WTC11 (cell line): ENCODE results near the gene C5AR1.
"Not testable (repeated sequence)": the region's sequence is repeated elsewhere in the genome, so short reads cannot be mapped to it uniquely, and the experiment has no call there.

ENCODE experiments used
- CREB1 ChIP-seq: sonication (generic); formaldehyde crosslinking; IDR thresholded peaks from 2 replicates; pipeline ENCODE4 v1.8.0; 2023; ENCODE audit warnings: mild to moderate bottlenecking, missing genetic modification reagents
- NR3C1 ChIP-seq: sonication (generic); formaldehyde crosslinking; conservative IDR thresholded peaks from 2 replicates; pipeline ENCODE4 v1.8.1; 2023; ENCODE audit warnings: low read depth, mild to moderate bottlenecking, missing genetic modification reagents
- TP53 ChIP-seq: sonication (generic); formaldehyde crosslinking; IDR thresholded peaks from 2 replicates; pipeline ENCODE4 v1.8.1; 2023; ENCODE audit warnings: mild to moderate bottlenecking, missing genetic modification reagents
- ZNF232 ChIP-seq: sonication (generic); formaldehyde crosslinking; IDR thresholded peaks from 2 replicates; pipeline ENCODE4 v1.8.0; 2022; ENCODE audit warnings: mild to moderate bottlenecking, missing genetic modification reagents
- TF ChIP-seq, protein P1 (sequence below): sonication (generic); formaldehyde crosslinking; IDR thresholded peaks from 2 replicates; pipeline ENCODE4 v1.8.1; 2023; ENCODE audit warnings: mild to moderate bottlenecking, missing genetic modification reagents, moderate library complexity
- TF ChIP-seq, protein P2 (sequence below): sonication (generic); formaldehyde crosslinking; IDR thresholded peaks from 2 replicates; pipeline ENCODE4 v1.8.0; 2022; ENCODE audit warnings: mild to moderate bottlenecking, missing genetic modification reagents
- TF ChIP-seq, protein P3 (sequence below): fragments of 200-600 bp; IDR thresholded peaks from 2 replicates; pipeline ENCODE4 v1.8.0; 2022; ENCODE audit warnings: antibody characterized with exemption
- TF ChIP-seq, protein P4 (sequence below): sonication (generic); formaldehyde crosslinking; IDR thresholded peaks from 2 replicates; pipeline ENCODE4 v1.8.1; 2022; ENCODE audit warnings: low read depth, missing genetic modification reagents, borderline replicate concordance
- TF ChIP-seq, protein P5 (sequence below): sonication (generic); formaldehyde crosslinking; IDR thresholded peaks from 2 replicates; pipeline ENCODE4 v1.8.0; 2022; ENCODE audit warnings: mild to moderate bottlenecking, missing genetic modification reagents
- TF ChIP-seq, protein P6 (sequence below): fragments of 250-450 bp; sonication (Bioruptor Pico); IDR thresholded peaks from 2 replicates; pipeline ENCODE4 v1.9.0; 2021; ENCODE audit warnings: mild to moderate bottlenecking, borderline replicate concordance
- TF ChIP-seq, protein P7 (sequence below): sonication (generic); formaldehyde crosslinking; IDR thresholded peaks from 2 replicates; pipeline ENCODE4 v1.8.1; 2022; ENCODE audit warnings: mild to moderate bottlenecking, missing genetic modification reagents, moderate library complexity, borderline replicate concordance

DNA sequence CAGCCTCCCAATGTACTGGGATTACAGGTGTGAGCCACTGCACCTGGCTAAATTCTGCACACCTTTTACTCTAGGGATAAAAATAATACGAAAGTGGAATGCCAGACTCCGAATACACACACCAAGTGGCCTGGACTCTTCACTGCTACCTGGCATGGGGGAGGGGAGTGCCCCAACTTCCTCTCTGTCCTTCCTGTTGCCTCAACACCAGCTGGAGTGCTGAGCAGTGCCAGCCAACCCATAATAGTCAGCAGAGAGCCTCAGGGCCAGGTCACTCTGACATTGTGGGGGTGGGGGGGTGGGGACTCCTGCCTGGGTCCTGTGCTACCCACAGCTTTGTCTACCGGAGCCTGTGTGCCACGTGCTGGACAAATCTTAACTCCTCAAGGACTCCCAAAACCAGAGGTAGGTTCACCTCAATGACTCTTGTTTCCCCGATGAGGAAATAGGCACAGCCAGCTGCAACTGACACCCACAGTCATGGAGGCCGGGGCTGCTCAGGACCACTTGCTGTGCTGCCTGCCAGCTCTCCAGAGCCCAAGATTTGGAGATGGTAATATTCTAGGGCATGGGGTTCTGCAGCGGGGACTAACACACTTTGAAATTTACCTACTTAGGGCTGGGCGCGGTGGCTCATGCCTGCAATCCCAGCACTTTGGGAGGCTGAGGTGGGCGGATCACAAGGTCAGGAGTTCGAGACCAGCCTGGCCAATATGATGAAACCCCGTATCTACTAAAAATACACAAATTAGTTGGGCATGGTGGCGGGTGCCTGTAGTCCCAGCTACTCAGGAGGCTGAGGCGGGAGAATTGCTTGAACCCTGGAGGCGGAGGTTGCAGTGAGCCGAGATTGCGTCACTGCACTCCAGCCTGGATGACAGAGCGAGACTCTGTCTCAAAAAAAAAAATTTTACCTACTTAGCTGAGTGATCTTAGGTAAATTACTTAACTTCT is 27.4 kb downstream of the C5AR1 start:
- TF ChIP-seq, protein P1, sequence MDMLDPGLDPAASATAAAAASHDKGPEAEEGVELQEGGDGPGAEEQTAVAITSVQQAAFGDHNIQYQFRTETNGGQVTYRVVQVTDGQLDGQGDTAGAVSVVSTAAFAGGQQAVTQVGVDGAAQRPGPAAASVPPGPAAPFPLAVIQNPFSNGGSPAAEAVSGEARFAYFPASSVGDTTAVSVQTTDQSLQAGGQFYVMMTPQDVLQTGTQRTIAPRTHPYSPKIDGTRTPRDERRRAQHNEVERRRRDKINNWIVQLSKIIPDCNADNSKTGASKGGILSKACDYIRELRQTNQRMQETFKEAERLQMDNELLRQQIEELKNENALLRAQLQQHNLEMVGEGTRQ = not testable (repeated sequence)
- TF ChIP-seq, protein P2, sequence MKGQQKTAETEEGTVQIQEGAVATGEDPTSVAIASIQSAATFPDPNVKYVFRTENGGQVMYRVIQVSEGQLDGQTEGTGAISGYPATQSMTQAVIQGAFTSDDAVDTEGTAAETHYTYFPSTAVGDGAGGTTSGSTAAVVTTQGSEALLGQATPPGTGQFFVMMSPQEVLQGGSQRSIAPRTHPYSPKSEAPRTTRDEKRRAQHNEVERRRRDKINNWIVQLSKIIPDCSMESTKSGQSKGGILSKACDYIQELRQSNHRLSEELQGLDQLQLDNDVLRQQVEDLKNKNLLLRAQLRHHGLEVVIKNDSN (CRISPR knock-in tag) = not testable (repeated sequence)
- TF ChIP-seq, protein P3, sequence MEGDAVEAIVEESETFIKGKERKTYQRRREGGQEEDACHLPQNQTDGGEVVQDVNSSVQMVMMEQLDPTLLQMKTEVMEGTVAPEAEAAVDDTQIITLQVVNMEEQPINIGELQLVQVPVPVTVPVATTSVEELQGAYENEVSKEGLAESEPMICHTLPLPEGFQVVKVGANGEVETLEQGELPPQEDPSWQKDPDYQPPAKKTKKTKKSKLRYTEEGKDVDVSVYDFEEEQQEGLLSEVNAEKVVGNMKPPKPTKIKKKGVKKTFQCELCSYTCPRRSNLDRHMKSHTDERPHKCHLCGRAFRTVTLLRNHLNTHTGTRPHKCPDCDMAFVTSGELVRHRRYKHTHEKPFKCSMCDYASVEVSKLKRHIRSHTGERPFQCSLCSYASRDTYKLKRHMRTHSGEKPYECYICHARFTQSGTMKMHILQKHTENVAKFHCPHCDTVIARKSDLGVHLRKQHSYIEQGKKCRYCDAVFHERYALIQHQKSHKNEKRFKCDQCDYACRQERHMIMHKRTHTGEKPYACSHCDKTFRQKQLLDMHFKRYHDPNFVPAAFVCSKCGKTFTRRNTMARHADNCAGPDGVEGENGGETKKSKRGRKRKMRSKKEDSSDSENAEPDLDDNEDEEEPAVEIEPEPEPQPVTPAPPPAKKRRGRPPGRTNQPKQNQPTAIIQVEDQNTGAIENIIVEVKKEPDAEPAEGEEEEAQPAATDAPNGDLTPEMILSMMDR = not testable (repeated sequence)
- not testable (repeated sequence) for TF ChIP-seq ZNF232; NR3C1; CREB1 (CRISPR knock-in tag); TP53
- TF ChIP-seq, protein P4, sequence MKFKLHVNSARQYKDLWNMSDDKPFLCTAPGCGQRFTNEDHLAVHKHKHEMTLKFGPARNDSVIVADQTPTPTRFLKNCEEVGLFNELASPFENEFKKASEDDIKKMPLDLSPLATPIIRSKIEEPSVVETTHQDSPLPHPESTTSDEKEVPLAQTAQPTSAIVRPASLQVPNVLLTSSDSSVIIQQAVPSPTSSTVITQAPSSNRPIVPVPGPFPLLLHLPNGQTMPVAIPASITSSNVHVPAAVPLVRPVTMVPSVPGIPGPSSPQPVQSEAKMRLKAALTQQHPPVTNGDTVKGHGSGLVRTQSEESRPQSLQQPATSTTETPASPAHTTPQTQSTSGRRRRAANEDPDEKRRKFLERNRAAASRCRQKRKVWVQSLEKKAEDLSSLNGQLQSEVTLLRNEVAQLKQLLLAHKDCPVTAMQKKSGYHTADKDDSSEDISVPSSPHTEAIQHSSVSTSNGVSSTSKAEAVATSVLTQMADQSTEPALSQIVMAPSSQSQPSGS (CRISPR knock-in tag) = not testable (repeated sequence)
- TF ChIP-seq, protein P5, sequence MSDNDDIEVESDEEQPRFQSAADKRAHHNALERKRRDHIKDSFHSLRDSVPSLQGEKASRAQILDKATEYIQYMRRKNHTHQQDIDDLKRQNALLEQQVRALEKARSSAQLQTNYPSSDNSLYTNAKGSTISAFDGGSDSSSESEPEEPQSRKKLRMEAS (CRISPR knock-in tag) = not testable (repeated sequence)
- TF ChIP-seq, protein P6, sequence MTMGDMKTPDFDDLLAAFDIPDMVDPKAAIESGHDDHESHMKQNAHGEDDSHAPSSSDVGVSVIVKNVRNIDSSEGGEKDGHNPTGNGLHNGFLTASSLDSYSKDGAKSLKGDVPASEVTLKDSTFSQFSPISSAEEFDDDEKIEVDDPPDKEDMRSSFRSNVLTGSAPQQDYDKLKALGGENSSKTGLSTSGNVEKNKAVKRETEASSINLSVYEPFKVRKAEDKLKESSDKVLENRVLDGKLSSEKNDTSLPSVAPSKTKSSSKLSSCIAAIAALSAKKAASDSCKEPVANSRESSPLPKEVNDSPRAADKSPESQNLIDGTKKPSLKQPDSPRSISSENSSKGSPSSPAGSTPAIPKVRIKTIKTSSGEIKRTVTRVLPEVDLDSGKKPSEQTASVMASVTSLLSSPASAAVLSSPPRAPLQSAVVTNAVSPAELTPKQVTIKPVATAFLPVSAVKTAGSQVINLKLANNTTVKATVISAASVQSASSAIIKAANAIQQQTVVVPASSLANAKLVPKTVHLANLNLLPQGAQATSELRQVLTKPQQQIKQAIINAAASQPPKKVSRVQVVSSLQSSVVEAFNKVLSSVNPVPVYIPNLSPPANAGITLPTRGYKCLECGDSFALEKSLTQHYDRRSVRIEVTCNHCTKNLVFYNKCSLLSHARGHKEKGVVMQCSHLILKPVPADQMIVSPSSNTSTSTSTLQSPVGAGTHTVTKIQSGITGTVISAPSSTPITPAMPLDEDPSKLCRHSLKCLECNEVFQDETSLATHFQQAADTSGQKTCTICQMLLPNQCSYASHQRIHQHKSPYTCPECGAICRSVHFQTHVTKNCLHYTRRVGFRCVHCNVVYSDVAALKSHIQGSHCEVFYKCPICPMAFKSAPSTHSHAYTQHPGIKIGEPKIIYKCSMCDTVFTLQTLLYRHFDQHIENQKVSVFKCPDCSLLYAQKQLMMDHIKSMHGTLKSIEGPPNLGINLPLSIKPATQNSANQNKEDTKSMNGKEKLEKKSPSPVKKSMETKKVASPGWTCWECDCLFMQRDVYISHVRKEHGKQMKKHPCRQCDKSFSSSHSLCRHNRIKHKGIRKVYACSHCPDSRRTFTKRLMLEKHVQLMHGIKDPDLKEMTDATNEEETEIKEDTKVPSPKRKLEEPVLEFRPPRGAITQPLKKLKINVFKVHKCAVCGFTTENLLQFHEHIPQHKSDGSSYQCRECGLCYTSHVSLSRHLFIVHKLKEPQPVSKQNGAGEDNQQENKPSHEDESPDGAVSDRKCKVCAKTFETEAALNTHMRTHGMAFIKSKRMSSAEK (CRISPR knock-in tag) = not testable (repeated sequence)
- TF ChIP-seq, protein P7, sequence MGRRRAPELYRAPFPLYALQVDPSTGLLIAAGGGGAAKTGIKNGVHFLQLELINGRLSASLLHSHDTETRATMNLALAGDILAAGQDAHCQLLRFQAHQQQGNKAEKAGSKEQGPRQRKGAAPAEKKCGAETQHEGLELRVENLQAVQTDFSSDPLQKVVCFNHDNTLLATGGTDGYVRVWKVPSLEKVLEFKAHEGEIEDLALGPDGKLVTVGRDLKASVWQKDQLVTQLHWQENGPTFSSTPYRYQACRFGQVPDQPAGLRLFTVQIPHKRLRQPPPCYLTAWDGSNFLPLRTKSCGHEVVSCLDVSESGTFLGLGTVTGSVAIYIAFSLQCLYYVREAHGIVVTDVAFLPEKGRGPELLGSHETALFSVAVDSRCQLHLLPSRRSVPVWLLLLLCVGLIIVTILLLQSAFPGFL (CRISPR knock-in tag) = not testable (repeated sequence)
